H9 (cell line): ENCODE measurements around the gene C12orf50. TPM values are rescaled to one million over a fixed set of nuclear protein-coding genes. Genes with fewer than 3 reads are reported as not detected.

Experiments
- DNase-seq: peaks from one replicate; pipeline ENCODE4 v3.0.0-alpha.2; 2017
- H2AFZ ChIP-seq: one replicate; pipeline ENCODE4 v1.6.1; 2013; ENCODE audit warnings: mild to moderate bottlenecking, low read length, control low read depth, moderate library complexity
- H2AK5ac ChIP-seq: 2 replicates; pipeline ENCODE4 v1.6.1; 2013; ENCODE audit warnings: low read length, control low read depth, mixed read lengths; ENCODE audit not compliant: insufficient read length
- H2BK120ac ChIP-seq: one replicate; pipeline ENCODE4 v1.6.1; 2013; ENCODE audit warnings: low read depth, mild to moderate bottlenecking, low read length, control low read depth, inconsistent platforms; ENCODE audit not compliant: poor library complexity, severe bottlenecking
- H2BK12ac ChIP-seq: 2 replicates; pipeline ENCODE4 v1.6.1; 2013; ENCODE audit warnings: low read length, control low read depth, mixed read lengths, low read depth; ENCODE audit not compliant: insufficient read length
- H2BK15ac ChIP-seq: 2 replicates; pipeline ENCODE4 v1.6.1; 2013; ENCODE audit warnings: low read depth, low read length, control low read depth
- H2BK20ac ChIP-seq: one replicate; pipeline ENCODE4 v1.6.1; 2013; ENCODE audit warnings: low read depth, mild to moderate bottlenecking, low read length, control low read depth, inconsistent platforms; ENCODE audit not compliant: poor library complexity, severe bottlenecking
- H2BK5ac ChIP-seq: 2 replicates; pipeline ENCODE4 v1.6.1; 2013; ENCODE audit warnings: low read length, control low read depth, mixed read lengths; ENCODE audit not compliant: insufficient read length
- H3K14ac ChIP-seq: 2 replicates; pipeline ENCODE4 v1.6.1; 2013; ENCODE audit warnings: low read length, control low read depth; ENCODE audit not compliant: insufficient read depth
- H3K18ac ChIP-seq: 2 replicates; pipeline ENCODE4 v1.6.1; 2013; ENCODE audit warnings: low read depth, mild to moderate bottlenecking, mixed read lengths, low read length, control low read depth; ENCODE audit not compliant: insufficient read length
- H3K23ac ChIP-seq: 2 replicates; pipeline ENCODE4 v1.6.1; 2013; ENCODE audit warnings: low read length, control low read depth, mixed read lengths, low read depth; ENCODE audit not compliant: insufficient read length
- H3K23me2 ChIP-seq: 2 replicates; pipeline ENCODE4 v1.6.1; 2013; ENCODE audit warnings: low read depth, mild to moderate bottlenecking, mixed read lengths, low read length, control low read depth; ENCODE audit not compliant: insufficient read length, poor library complexity, severe bottlenecking
- H3K27ac ChIP-seq: 2 replicates; pipeline ENCODE4 v1.5.1; 2013; ENCODE audit warnings: low read length, control low read depth, mixed read lengths, low read depth; ENCODE audit not compliant: insufficient read length
- H3K27me3 ChIP-seq: 2 replicates; pipeline ENCODE4 v1.6.1; 2013; ENCODE audit warnings: low read length, control low read depth, inconsistent platforms; ENCODE audit not compliant: insufficient read depth
- H3K4ac ChIP-seq: 2 replicates; pipeline ENCODE4 v1.6.1; 2013; ENCODE audit warnings: low read depth, mild to moderate bottlenecking, control low read depth, inconsistent platforms, low read length, moderate library complexity
- H3K4me1 ChIP-seq: 2 replicates; pipeline ENCODE4 v1.6.1; 2013; ENCODE audit warnings: low read length, control low read depth, inconsistent platforms; ENCODE audit not compliant: insufficient read depth
- H3K4me2 ChIP-seq: 2 replicates; pipeline ENCODE4 v1.6.1; 2013; ENCODE audit warnings: low read length, control low read depth, mixed read lengths; ENCODE audit not compliant: insufficient read length, insufficient read depth
- H3K56ac ChIP-seq: 2 replicates; pipeline ENCODE4 v1.6.1; 2013; ENCODE audit warnings: low read depth, mild to moderate bottlenecking, mixed read lengths, low read length, control low read depth; ENCODE audit not compliant: insufficient read length
- H3K79me1 ChIP-seq: 2 replicates; pipeline ENCODE4 v1.6.1; 2013; ENCODE audit warnings: low read depth, mild to moderate bottlenecking, moderate library complexity, low read length, control low read depth, inconsistent platforms; ENCODE audit not compliant: insufficient read depth, poor library complexity, severe bottlenecking
- H3K79me2 ChIP-seq: 2 replicates; pipeline ENCODE4 v1.6.1; 2013; ENCODE audit warnings: low read length, control low read depth, inconsistent platforms; ENCODE audit not compliant: insufficient read depth
- H3K9ac ChIP-seq: 2 replicates; pipeline ENCODE4 v1.6.1; 2013; ENCODE audit warnings: low read length, control low read depth, mixed read lengths; ENCODE audit not compliant: insufficient read length; ENCODE audit errors: extremely low read depth
- H3K9me3 ChIP-seq: one replicate; pipeline ENCODE4 v1.6.1; 2013; ENCODE audit warnings: low read depth, low read length, inconsistent platforms; ENCODE audit not compliant: control insufficient read depth
- H3T11ph ChIP-seq: one replicate; pipeline ENCODE4 v1.6.1; 2013; ENCODE audit warnings: mild to moderate bottlenecking, low read length, control low read depth, inconsistent platforms
- H4K20me1 ChIP-seq: one replicate; pipeline ENCODE4 v1.6.1; 2013; ENCODE audit not compliant: control insufficient read depth, insufficient read length, insufficient read depth
- H4K5ac ChIP-seq: 2 replicates; pipeline ENCODE4 v1.6.1; 2013; ENCODE audit warnings: low read depth, mild to moderate bottlenecking, mixed read lengths, low read length, control low read depth; ENCODE audit not compliant: insufficient read length
- H4K8ac ChIP-seq: replicated peaks from 2 replicates; pipeline ENCODE4 v1.6.1; 2013; ENCODE audit warnings: low read length, control low read depth, mixed read lengths, low read depth; ENCODE audit not compliant: insufficient read length
- H4K91ac ChIP-seq: 2 replicates; pipeline ENCODE4 v1.6.1; 2013; ENCODE audit warnings: low read depth, mild to moderate bottlenecking, moderate library complexity, mixed read lengths, low read length, control low read depth; ENCODE audit not compliant: insufficient read length
- H3K27ac Mint-ChIP-seq, 3 experiments: 2 replicates in 2 of 3; 3 replicates in 1 of 3; pipeline ENCODE4 v1.8.0; 2020 to 2021; ENCODE audit warnings: mixed read lengths in 3 of 3, mild to moderate bottlenecking in 1 of 3, moderate library complexity in 1 of 3
- H3K27me3 Mint-ChIP-seq: 2 replicates; pipeline ENCODE4 v1.8.0; 2021; ENCODE audit warnings: low read depth, mild to moderate bottlenecking, moderate library complexity, mixed read lengths
- H3K36me3 Mint-ChIP-seq, 3 experiments: 2 replicates in 2 of 3; 3 replicates in 1 of 3; pipeline ENCODE4 v1.8.0; 2020 to 2021; ENCODE audit warnings: low read depth in 3 of 3, mixed read lengths in 3 of 3; ENCODE audit not compliant: insufficient read depth in 1 of 3
- H3K4me1 Mint-ChIP-seq, 2 experiments: 2 replicates each; pipeline ENCODE4 v1.8.0; 2020; ENCODE audit warnings: mixed read lengths in 2 of 2
- H3K4me3 Mint-ChIP-seq, 2 experiments: 2 replicates in 1 of 2; 3 replicates in 1 of 2; pipeline ENCODE4 v1.8.0; 2020 to 2021; ENCODE audit warnings: mild to moderate bottlenecking in 2 of 2, mixed read lengths in 2 of 2, moderate library complexity in 1 of 2
- H3K9me3 Mint-ChIP-seq, 2 experiments: 2 replicates in 1 of 2; 3 replicates in 1 of 2; pipeline ENCODE4 v1.8.0; 2020; ENCODE audit warnings: mild to moderate bottlenecking in 2 of 2, mixed read lengths in 2 of 2, moderate library complexity in 1 of 2
- CTCF ChIP-seq: fragments of 200-600 bp; sonication (generic); conservative IDR thresholded peaks from 3 replicates; pipeline ENCODE4 v1.8.0; 2021; ENCODE audit warnings: antibody characterized with exemption, mild to moderate bottlenecking
- WGBS: extraction: QIAGEN DNeasy Blood & Tissue Kit; methylation state at CpG from one replicate; pipeline ENCODE4 v1.1.7; 2013; ENCODE audit warnings: missing lambda C conversion rate, low lambda C conversion rate, mixed read lengths; ENCODE audit not compliant: insufficient read length; ENCODE audit errors: extremely low coverage; 5-methylcytosine and 5-hydroxymethylcytosine counted together
- total RNA-seq: library from RNA; stranded (reverse); gene quantifications from 2 replicates; pipeline ENCODE4 v1.2.1, GENCODE V29; 2021

C12orf50 gene
- total RNA-seq, 1 experiment from 2014 or later: 0.17 TPM

- H3K36me3 Mint-ChIP-seq: no peaks in the 10 kb centered on the region
- no peak for DNase-seq
Measured at GRCh38 chr12:87982208-87982607, 47.0 kb downstream of the C12orf50 start.

More at GRCh38 chr12:87982208-87982607, 47.0 kb downstream of the C12orf50 start:
- H3K4me2 ChIP-seq: no peak overlapping the region
- no peak overlapping the region for H4K91ac ChIP-seq
- H3K23me2 ChIP-seq: no peaks in the 10 kb centered on the region
- H2BK12ac ChIP-seq: no peak overlapping the region
- no peak overlapping the region for H3K56ac ChIP-seq
- H3K18ac ChIP-seq: no peak overlapping the region
- no peak overlapping the region for H3K9ac ChIP-seq
- no peaks in the 10 kb centered on the region for H3K9me3 Mint-ChIP-seq
- no peaks in the 10 kb centered on the region for H3K79me1 ChIP-seq
- no peak overlapping the region for H2BK20ac ChIP-seq
- H3K23ac ChIP-seq: no peak overlapping the region
- H2BK5ac ChIP-seq: no peak overlapping the region
- H3K4ac ChIP-seq: no peak overlapping the region
- no peaks in the 10 kb centered on the region for H3K4me1 Mint-ChIP-seq
- no peaks in the 10 kb centered on the region for H3K79me2 ChIP-seq
- no peak overlapping the region for H3K27ac Mint-ChIP-seq
- H4K20me1 ChIP-seq: no peaks in the 10 kb centered on the region
- H2BK15ac ChIP-seq: no peak overlapping the region
- H3K9me3 ChIP-seq: no peaks in the 10 kb centered on the region
- no peak overlapping the region for H4K5ac ChIP-seq
- no peak overlapping the region for H3K14ac ChIP-seq
- H3K27me3 Mint-ChIP-seq: no peaks in the 10 kb centered on the region
- no peak for TF ChIP-seq CTCF
- H4K8ac ChIP-seq: no peak overlapping the region
- H2BK120ac ChIP-seq: no peak overlapping the region
- no peak overlapping the region for H2AFZ ChIP-seq
- no peak overlapping the region for H3K27ac ChIP-seq
- no peak overlapping the region for H3T11ph ChIP-seq
- H3K27me3 ChIP-seq: no peaks in the 10 kb centered on the region
- H3K4me3 Mint-ChIP-seq: no peak overlapping the region
- H3K4me1 ChIP-seq: no peaks in the 10 kb centered on the region
- no peak overlapping the region for H2AK5ac ChIP-seq
- WGBS: no CpG with 5 or more reads among the region's 1 CpG
